ENCODE results near the gene CD55.

The CD55 gene

DNA sequence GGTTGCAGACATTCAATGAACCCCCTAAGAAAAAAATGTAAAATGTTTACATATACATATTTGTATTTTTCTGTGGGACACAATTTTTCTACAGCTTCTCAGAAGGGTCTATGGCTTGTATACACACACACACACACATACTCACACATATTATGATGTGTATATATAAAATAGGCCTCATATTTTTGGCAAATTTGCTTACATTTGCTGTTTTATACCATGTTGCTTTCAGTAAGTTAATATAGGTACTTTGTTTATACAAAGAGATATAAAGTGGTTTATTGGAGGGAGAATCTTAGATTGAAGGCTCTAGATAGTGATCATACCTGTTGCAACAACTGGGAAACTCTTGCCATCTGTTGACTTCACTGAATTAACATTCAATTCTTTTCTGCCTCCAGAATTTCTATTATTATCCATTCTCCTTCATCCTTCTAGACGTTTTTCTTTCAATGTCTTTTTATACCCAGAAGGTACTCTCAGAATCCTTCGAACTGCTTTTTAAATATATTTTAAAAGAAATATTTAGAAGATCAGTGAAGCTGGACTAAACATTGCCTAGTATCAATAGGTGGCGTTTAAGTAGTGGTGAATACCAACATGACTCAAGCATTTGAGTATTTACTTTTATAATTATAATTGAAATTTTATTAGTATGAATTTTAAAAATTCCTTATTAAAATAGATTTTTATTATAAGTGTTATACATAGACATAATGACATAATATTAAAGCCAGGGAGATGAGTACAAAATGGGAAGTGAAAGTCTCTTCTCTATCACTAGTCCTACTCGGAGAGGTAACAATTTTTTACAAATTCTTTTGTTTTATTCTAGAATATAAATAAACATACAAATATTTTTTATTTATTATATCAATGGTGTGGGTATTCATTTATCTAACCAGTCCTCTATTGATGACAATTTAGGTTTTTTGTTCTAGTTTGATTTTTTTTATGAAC lies 10.2 kb downstream of the CD55 start:
- DNase-seq, result no peak

- DNase-seq, result no peak
These were observed 11.6 kb downstream of the CD55 start for GRCh38 chr1:207333009-207333600.

DNA sequence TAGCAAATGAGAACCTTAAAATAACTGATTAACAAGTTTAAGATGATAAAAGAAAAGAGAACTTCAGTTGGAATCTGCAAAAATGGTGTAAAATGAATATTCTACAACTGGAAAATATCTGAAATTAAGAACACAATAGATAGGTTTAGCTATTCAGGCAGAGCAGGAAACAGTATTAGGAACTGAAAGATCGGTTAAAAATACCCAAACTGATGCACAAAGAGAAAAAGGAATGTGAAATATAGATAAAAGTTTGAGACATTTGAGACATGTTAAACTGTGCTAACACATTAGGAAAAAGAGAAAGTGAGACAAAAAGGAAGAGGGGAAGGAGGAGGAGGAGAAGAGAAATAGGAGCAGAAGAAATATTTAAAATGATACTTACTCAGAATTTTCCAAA lies 12.1 kb downstream of the CD55 start:
- DNase-seq, result no peak

DNA sequence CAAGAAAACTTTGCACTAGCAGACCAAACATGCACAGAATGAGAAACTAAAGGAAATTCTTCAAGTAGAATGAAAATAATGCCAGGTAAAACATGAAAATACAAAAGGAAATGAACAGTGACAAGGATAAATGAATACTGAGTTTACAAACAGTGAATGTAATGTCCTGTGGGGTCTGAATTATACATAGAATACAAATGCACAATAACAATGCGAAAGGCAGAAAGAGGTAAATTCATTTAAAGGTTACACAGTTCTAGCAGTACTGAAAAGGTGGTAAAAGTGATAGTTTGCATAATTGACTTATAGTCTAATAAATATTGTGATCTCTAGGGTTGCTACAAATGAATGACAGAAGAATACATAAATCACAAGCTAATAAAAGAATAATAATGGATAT lies 12.9 kb downstream of the CD55 start:
- DNase-seq, result no peak

GRCh38 chr1:207335138-207335537 lies 13.7 kb downstream of the CD55 start:
- DNase-seq, result no peak

DNA sequence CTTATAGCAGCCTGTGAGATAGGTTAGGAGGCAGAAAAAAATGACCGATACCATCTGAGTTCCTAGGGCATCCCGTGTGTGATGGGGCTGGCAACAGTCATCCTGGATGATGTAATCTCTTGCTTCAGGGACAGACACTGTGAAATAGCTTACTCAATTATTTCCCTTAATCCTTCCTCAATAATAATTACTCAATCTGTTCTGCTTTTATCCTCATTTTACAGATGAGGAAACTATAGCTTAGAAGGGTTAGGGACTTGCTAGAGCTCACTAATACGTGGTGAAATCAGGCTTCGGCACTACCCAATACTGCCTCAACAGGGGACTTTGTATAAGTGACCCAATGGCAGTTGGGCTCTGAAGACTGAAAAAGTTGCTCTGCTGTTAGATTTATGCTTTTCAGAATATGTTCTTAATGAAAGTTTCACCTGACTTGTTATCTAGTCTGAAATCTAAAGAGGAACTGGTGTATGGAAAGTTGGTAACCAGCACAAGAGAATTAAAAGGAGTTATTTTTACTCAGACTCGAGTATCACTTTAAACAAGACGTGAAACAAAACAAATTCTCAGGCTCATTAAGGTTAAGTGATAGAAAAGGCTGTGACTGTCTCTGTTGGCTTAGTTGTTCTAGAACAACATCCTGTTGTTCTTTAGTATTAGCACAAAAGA lies 14.4 kb downstream of the CD55 start:
- no peak for DNase-seq

- peak; percentile 69 for DNase-seq
These were observed 15.3 kb downstream of the CD55 start for GRCh38 chr1:207336559-207337467.

DNA sequence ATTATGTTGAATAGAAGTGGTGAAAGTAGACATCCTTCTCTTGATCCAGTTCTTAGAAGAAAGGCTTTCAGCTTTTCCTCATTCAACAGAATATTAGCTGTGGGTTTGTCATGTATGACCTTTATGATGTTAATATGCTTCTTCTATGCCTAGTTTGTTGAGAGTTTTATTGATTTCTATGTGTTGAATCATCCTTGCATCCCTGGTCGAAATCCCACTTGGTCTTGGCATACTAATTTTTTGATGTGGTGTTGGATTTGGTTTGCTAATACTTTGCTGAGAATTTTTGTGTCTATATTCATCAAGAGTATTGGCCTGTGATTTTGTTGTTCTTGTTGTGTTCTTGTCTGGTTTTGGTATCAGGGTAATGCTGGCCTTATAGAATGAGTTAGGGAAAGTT lies 20.9 kb downstream of the CD55 start:
- no peak for DNase-seq

DNA sequence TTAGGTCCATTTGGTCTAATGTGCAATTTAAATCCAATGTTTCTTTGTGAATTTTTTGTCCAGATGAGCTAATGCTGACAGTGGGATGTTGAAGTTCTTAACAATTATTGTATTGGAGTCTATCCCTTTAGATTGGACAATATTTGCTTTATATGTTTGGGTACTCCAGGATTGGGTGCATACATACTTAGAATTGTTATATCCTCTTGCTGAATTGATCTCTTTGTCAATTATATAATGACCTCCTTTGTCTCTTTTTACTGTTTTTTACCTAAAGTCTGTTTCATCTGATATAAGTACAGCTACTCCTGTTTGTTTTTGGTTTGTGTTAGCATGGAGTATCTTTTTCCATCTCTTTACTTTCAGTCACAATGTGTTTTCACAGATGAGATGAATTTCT lies 22.2 kb downstream of the CD55 start:
- no peak for DNase-seq

GRCh38 chr1:207344221-207344620 lies 22.7 kb downstream of the CD55 start:
- no peak for DNase-seq

- no peak for DNase-seq
These were observed 24.4 kb downstream of the CD55 start for GRCh38 chr1:207345644-207346477.

- no peak for DNase-seq
These were observed 25.0 kb downstream of the CD55 start for GRCh38 chr1:207346513-207346912.

DNA sequence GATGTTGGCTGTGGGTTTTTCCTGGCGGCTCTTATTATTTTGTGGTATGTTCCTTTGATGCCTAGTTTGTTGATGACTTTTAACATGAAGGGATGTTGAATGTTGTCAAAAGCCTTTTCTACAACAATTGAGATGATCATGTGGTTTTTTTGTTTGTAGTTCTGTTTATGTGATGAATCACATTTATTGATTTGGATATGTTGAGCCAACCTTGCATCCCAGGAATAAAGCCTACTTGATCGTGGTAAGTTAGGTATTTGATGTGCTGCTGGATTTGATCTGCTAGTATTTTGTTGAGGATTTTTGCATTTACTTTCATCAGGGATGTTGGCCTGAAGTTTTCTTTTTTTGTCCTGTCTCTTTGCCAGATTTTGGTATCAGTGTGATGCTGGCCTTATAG lies 28.5 kb downstream of the CD55 start:
- DNase-seq, result no peak

DNA sequence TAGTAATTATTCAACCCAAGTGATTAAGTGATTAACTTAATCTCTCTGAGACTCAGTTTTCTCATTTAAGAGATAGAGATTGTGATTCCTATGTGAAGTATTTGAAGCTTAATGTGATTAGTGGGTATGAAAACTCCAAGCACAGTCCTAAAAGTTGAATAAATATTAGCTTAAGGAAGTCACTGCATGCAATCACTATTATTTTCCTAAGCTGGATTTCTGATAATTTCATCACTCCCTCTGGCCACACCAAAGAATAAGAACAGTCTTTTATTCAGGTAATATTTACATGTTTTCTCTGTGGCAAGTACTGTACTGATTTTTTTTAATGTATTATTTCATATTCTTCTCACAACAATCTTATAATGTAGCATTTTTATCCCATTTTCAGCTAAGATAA lies 31.1 kb downstream of the CD55 start:
- no peak for DNase-seq

- DNase-seq, result no peak
These were observed 33.6 kb downstream of the CD55 start for GRCh38 chr1:207355060-207355459.

DNA sequence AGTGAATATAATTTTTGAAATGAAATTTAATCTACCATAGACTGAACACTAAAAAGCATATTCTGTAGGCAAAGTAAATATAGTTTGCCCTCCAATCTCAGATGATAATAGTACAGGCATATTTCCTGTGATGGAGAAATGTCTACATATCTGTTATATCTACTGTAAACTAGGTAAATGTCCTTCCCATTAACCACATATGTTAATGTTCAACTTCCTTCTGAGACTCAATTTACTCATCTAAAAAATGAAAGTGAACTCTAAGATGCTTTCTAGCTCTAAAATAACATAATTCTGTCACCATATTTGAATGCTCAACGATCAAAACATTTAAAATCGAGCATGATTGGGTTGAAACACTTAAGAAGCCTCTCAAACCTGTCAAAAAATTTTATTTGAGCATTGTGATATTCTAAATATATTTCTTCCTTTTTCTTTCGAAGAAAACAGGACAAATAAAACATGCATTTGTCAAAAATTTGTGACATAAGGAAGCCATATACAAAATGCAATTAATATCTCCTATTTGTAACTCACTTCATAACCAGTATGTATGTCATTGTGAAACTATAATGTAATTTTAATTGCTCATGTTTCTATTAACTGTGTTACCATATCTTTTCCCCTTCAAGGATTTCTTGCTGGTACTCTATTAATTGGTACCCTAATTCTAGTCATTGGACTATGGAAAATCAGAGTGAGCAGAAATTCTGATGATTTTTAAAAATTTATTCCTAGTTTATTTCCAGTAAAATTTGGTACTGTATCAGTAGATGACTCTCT lies 34.2 kb downstream of the CD55 start:
- DNase-seq, result no peak

DNA sequence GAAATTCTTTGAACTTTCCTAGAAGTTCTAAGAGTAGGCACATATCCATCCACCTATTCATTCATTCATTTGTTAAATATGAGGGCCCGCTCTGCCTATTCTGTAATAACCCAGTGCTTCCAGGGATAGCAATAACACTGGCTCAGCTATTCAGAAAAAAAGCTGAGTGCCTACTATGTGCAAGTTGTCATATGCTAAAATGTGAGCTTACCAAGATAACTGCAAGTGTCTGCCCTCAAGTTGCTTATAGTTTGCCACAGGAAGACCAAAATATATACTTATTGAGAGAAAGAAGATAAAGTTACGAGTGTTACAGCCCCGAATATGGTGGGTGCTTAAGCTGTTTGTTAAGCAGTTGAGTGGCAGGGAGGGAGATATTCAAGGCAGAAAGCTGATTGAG lies 39.6 kb downstream of the CD55 start:
- no peak for DNase-seq

DNA sequence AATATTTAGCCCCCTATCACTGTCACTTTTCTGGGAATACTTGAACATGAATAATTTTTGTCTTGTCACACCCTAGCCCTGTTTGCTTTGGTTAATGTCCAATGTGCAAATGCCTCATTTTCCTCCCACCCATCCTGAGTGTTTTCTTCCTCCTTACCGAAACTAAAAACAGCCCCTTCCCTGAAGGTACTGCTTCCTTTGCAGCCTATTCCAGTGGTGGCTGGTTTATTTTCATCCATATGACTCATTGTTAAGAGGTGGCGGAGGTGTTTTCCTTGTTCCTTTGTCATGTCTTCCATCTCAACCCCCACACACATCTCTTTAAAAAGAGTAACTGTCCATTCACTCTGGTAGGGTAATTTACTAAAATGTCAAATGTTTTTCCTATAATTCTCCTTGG lies 40.4 kb downstream of the CD55 start:
- no peak for DNase-seq

GRCh38 chr1:207362962-207363860 lies 41.7 kb downstream of the CD55 start:
- DNase-seq, result no peak

DNA sequence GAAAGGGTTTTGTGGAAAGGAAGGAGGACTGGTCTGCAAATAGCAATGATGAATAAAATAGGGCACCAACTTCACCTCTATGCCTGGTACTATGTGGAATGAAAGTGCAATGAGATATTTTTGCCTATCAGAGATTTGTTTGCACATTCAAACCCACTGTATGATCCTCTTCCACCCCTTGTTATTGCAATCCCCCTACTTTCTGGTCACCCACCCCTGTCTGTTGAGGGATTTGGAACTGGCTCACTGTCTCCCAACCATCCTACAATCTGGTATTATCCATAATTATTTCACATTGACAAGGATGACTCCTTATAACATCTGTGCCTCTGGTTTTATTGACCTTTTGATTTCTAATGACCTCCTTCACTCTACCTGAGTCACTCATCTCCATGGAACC lies 42.4 kb downstream of the CD55 start:
- DNase-seq, result no peak
